SU-DHL-6 (cell line): Measurements from ENCODE around the gene MADD.

Source experiments
- H2AFZ ChIP-seq: fragments of 200-600 bp; sonication (generic); 2 replicates; pipeline ENCODE4 v1.6.1; 2014; ENCODE audit warnings: low read depth, mild to moderate bottlenecking, moderate library complexity, mixed read lengths, antibody characterized with exemption, low read length; ENCODE audit not compliant: severe bottlenecking
- H3F3A ChIP-seq: fragments of 200-600 bp; shearing (Covaris generic); 2 replicates; pipeline ENCODE4 v1.6.0; 2016; ENCODE audit warnings: antibody characterized with exemption, mild to moderate bottlenecking; ENCODE audit not compliant: insufficient read depth
- H3K27ac ChIP-seq: fragments of 200-600 bp; sonication (generic); 2 replicates; pipeline ENCODE4 v1.5.1; 2016; ENCODE audit warnings: low read depth, mild to moderate bottlenecking, low read length, moderate library complexity, mixed read lengths
- H3K27me3 ChIP-seq: fragments of 200-600 bp; sonication (generic), shearing (Covaris generic); 2 replicates; pipeline ENCODE4 v1.6.0; 2014; ENCODE audit warnings: mild to moderate bottlenecking, low read length
- H3K36me3 ChIP-seq: fragments of 200-600 bp; sonication (generic); 2 replicates; pipeline ENCODE4 v1.6.1; 2014; ENCODE audit warnings: mild to moderate bottlenecking, low read length, mixed read lengths
- H3K4me2 ChIP-seq: fragments of 300-600, 200-600 bp; shearing (Covaris generic), sonication (generic); 2 replicates; pipeline ENCODE4 v1.6.0; 2014; ENCODE audit warnings: low read length, low read depth, mild to moderate bottlenecking; ENCODE audit not compliant: poor library complexity, severe bottlenecking
- H3K4me3 ChIP-seq: fragments of 200-600 bp; sonication (generic); 2 replicates; pipeline ENCODE4 v1.5.1; 2014; ENCODE audit warnings: antibody characterized with exemption, low read length, mild to moderate bottlenecking, mixed read lengths; ENCODE audit not compliant: insufficient read depth, poor library complexity, severe bottlenecking
- H3K79me2 ChIP-seq: fragments of 200-600 bp; sonication (generic); 2 replicates; pipeline ENCODE4 v1.6.1; 2014; ENCODE audit warnings: mild to moderate bottlenecking, low read length, moderate library complexity; ENCODE audit not compliant: insufficient read depth
- H3K9ac ChIP-seq: fragments of 200-600 bp; sonication (generic); 2 replicates; pipeline ENCODE4 v1.7.0; 2014; ENCODE audit warnings: mild to moderate bottlenecking, low read length
- H3K9me2 ChIP-seq: fragments of 200-600 bp; sonication (generic); replicated peaks from 2 replicates; pipeline ENCODE4 v1.6.1; 2014; ENCODE audit warnings: low read length; ENCODE audit not compliant: insufficient read depth
- H3K9me3 ChIP-seq: fragments of 200-600 bp; sonication (generic); 2 replicates; pipeline ENCODE4 v1.6.1; 2014; ENCODE audit warnings: low read length, mixed read lengths; ENCODE audit not compliant: insufficient read depth
- H4K20me1 ChIP-seq: fragments of 200-600 bp; sonication (generic); 2 replicates; pipeline ENCODE4 v1.6.1; 2014; ENCODE audit warnings: low read depth, mild to moderate bottlenecking, antibody characterized with exemption, low read length, moderate library complexity, mixed read lengths
- CTCF ChIP-seq: fragments of 200-600 bp; sonication (generic); IDR thresholded peaks from one replicate; pipeline ENCODE4 v1.5.1; 2017; ENCODE audit warnings: antibody characterized with exemption, mild to moderate bottlenecking, low read length, moderate library complexity; ENCODE audit not compliant: insufficient read depth, poor library complexity, severe bottlenecking
- EZH2phosphoT487 ChIP-seq: fragments of 200-600 bp; sonication (generic), shearing (Covaris generic); conservative IDR thresholded peaks from 2 replicates; pipeline ENCODE4 v1.6.1; 2018; ENCODE audit warnings: mild to moderate bottlenecking, antibody characterized with exemption, low read length, moderate library complexity, mixed read lengths

The MADD gene

GRCh38 chr11:47247502-47247901, 22.4 kb upstream of the MADD start:
- H4K20me1 ChIP-seq = no peaks in the 10 kb centered on the region

DNA sequence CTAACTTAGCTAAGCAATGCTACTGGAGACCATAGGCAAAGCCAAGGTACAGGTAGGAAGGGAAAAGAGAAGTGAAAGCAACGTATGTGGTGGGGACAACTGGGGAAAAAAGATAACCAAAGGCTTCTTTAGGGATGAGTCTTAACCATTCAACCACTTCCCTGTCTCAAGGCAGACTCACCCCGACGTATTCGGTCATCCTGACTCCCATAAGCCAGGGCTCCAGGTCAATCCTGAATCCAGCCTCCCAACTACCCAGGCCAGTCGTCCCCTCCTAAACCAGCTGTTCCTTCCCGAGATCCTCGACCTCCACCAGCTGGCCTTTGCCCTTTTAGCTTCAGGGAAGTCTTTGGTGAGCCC, 21.6 kb upstream of the MADD start:
- no peaks in the 10 kb centered on the region for H3K27me3 ChIP-seq
- peak overlapping the region; percentile 89 for H2AFZ ChIP-seq
- H3K36me3 ChIP-seq = no peaks in the 10 kb centered on the region
- no peaks in the 10 kb centered on the region for H3K9me3 ChIP-seq
- H3K4me2 ChIP-seq = peak overlapping the region; percentile 92
- no peaks in the 10 kb centered on the region for H4K20me1 ChIP-seq
- peak overlapping the region; percentile 70 for H3K27ac ChIP-seq
- no peak for TF ChIP-seq CTCF
- no peak for TF ChIP-seq EZH2phosphoT487
- no peaks in the 10 kb centered on the region for H3K9me2 ChIP-seq
- H3F3A ChIP-seq = 0 out of 2 replicates have a peak, but pooled peaks cover 3% of the 10 kb centered on the region
- peak overlapping the region; percentile 75 for H3K4me3 ChIP-seq
- peaks cover 20% of the 10 kb centered on the region for H3K79me2 ChIP-seq
- H3K9ac ChIP-seq = peak overlapping the region; percentile 86

More at GRCh38 chr11:47247502-47247901, 22.4 kb upstream of the MADD start:
- Histone ChIP-seq H3K36me3 (no peaks in the 10 kb centered on the region), H3K9me2 (no peaks in the 10 kb centered on the region), H3F3A (0 out of 2 replicates have a peak, but pooled peaks cover 3% of the 10 kb centered on the region), H2AFZ (no peak overlapping the region), H3K9ac (no peak overlapping the region; the same call in 1 of the 2 replicates), H3K27ac (no peak overlapping the region), H3K27me3 (no peaks in the 10 kb centered on the region), H3K79me2 (peaks cover 20% of the 10 kb centered on the region), H3K9me3 (no peaks in the 10 kb centered on the region), H3K4me2 (peak overlapping the region; percentile 92), H3K4me3 (peak overlapping the region; percentile 75)
- TF ChIP-seq EZH2phosphoT487 (no peak), CTCF (no peak)

- peak within 1 kb of the TSS; percentile 86 for H3K9ac ChIP-seq
- no peaks in the 10 kb centered on the region for H4K20me1 ChIP-seq
These were observed 21.1 kb upstream of the MADD start, which contains the start of gene ACP2 for GRCh38 chr11:47248664-47249377. Gene ACP2 (minus strand): TSS chr11:47248814. CDS start chr11:47248789, 25 bp downstream.

More at GRCh38 chr11:47248664-47249377, 21.1 kb upstream of the MADD start, which contains the start of gene ACP2:
- H2AFZ ChIP-seq = peak within 1 kb of the TSS; percentile 89
- H3K36me3 ChIP-seq = no peaks in the 10 kb centered on the region
- peak; percentile 21 for TF ChIP-seq CTCF
- TF ChIP-seq EZH2phosphoT487 = no peak
- peak within 1 kb of the TSS; percentile 75 for H3K4me3 ChIP-seq
- peaks cover 20% of the 10 kb centered on the region for H3K79me2 ChIP-seq
- 0 out of 2 replicates have a peak, but pooled peaks cover 3% of the 10 kb centered on the region for H3F3A ChIP-seq
- peak within 1 kb of the TSS; percentile 70 for H3K27ac ChIP-seq
- no peaks in the 10 kb centered on the region for H3K9me2 ChIP-seq
- H3K4me2 ChIP-seq = peak within 1 kb of the TSS; percentile 92
- H3K27me3 ChIP-seq = no peaks in the 10 kb centered on the region
- no peaks in the 10 kb centered on the region for H3K9me3 ChIP-seq
